Gastroesophageal sphincter (tissue), 4 donors: ENCODE data around the gene PPP1R13B. TPM values are rescaled to one million over a fixed set of nuclear protein-coding genes. Genes with fewer than 3 reads are reported as not detected.

Experiments used
- ATAC-seq: fragments of 150-250 bp; one replicate; pipeline ENCODE4 v1.9.1; 2016; ENCODE audit warnings: mild to moderate bottlenecking, moderate library complexity
- H3K27ac ChIP-seq, 4 donors: fragments of 200-600 bp; sonication (generic) in 3 of 4; 1 replicate in 3 of 4; 2 replicates in 1 of 4; pipeline ENCODE4 v1.5.1; 2016 to 2019
- H3K27me3 ChIP-seq: fragments of 200-600 bp; sonication (generic); one replicate; pipeline ENCODE4 v1.5.1; 2019
- H3K36me3 ChIP-seq, 2 donors: fragments of 200-600 bp; sonication (generic); one replicate each; pipeline ENCODE4 v1.5.1; 2019; ENCODE audit warnings: control low read depth in 1 of 2
- H3K4me1 ChIP-seq, 3 donors: fragments of 200-600 bp; sonication (generic); 1 replicate in 2 of 3; 2 replicates in 1 of 3; pipeline ENCODE4 v1.5.1; 2016 to 2019; ENCODE audit warnings: control low read depth in 2 of 3
- H3K4me3 ChIP-seq, 2 donors: fragments of 200-600 bp; sonication (generic); one replicate each; pipeline ENCODE4 v1.5.1; 2019; ENCODE audit warnings: mild to moderate bottlenecking in 1 of 2, moderate library complexity in 1 of 2
- H3K9me3 ChIP-seq, 3 donors: fragments of 200-600 bp; sonication (generic); one replicate each; pipeline ENCODE4 v1.5.1; 2017 to 2019; ENCODE audit warnings: control low read depth in 2 of 3
- CTCF ChIP-seq, 4 experiments: fragments of 200-600 bp in 2 of 4; fragments of 450-650 bp in 2 of 4; sonication (generic) in 1 of 4; IDR thresholded peaks; one replicate each; pipeline ENCODE4 v1.5.1; 2017 to 2019; ENCODE audit warnings: antibody characterized with exemption in 4 of 4, mild to moderate bottlenecking in 2 of 4, moderate library complexity in 2 of 4
- EP300 ChIP-seq: sonication (generic); formaldehyde crosslinking; IDR thresholded peaks from one replicate; pipeline ENCODE4 v1.6.1; 2017; ENCODE audit warnings: antibody characterized with exemption, mild to moderate bottlenecking
- POLR2A ChIP-seq, 2 donors: fragments of 450-650 bp; IDR thresholded peaks; one replicate each; pipeline ENCODE4 v1.6.1; 2017; ENCODE audit warnings: antibody characterized with exemption in 2 of 2, mild to moderate bottlenecking in 2 of 2, moderate library complexity in 1 of 2
- POLR2AphosphoS5 ChIP-seq: sonication (generic); formaldehyde crosslinking; IDR thresholded peaks from one replicate; pipeline ENCODE4 v1.6.1; 2017; ENCODE audit warnings: antibody characterized with exemption
- WGBS, 2 donors: methylation state at CpG; one replicate each; pipeline ENCODE4 v1.1.5; 2018; ENCODE audit warnings: low coverage in 1 of 2; 5-methylcytosine and 5-hydroxymethylcytosine counted together
- total RNA-seq, 4 donors: library from RNA; depleted of rRNA; stranded (reverse); fragments of >200 nt; gene quantifications; one replicate each; pipeline ENCODE4 v1.1.0, GENCODE V29; 2016

The PPP1R13B gene
- total RNA-seq, 4 donors from 2014 or later: 13.9 to 24.8 (median 17.5) TPM

- peaks cover 0 to 79% of the 10 kb centered on the region in 2 donors for H3K36me3 ChIP-seq
- H3K4me1 ChIP-seq: peaks cover 3 to 71% (median 37%) of the 10 kb centered on the region in 3 donors
- H3K27ac ChIP-seq: peak overlapping the region in 3 of 4 donors; percentile 66 to 77 (median 73)
- H3K27me3 ChIP-seq: no peaks in the 10 kb centered on the region
- WGBS, 2 donors: 6 to 7% methylated on average over 8 to 12 of the region's 17 CpGs
- H3K4me3 ChIP-seq: no peak overlapping the region
- no peaks in the 10 kb centered on the region for H3K9me3 ChIP-seq
- no peak for TF ChIP-seq EP300
- no peak for TF ChIP-seq CTCF (IDR thresholded peaks at IDR 0.05)
- no peak for TF ChIP-seq POLR2A (IDR thresholded peaks at IDR 0.05)
- TF ChIP-seq POLR2AphosphoS5: no peak
- peak; percentile 71 for ATAC-seq
Measured at GRCh38 chr14:103696466-103697071, 150.8 kb downstream of the PPP1R13B start.

GRCh38 chr14:103696070-103696402 is 151.3 kb downstream of the PPP1R13B start:
- 17% methylated on average over 5 of the region's 13 CpGs; no CpG with 5 or more reads in 1 of the 2 donors for WGBS, 2 donors
- H3K9me3 ChIP-seq: no peaks in the 10 kb centered on the region
- TF ChIP-seq EP300 (no peak), POLR2A (IDR thresholded peaks at IDR 0.05) (no peak), POLR2AphosphoS5 (no peak), CTCF (IDR thresholded peaks at IDR 0.05) (no peak)
- H3K4me1 ChIP-seq: peaks cover 3 to 68% (median 37%) of the 10 kb centered on the region in 3 donors
- no peak overlapping the region for H3K4me3 ChIP-seq
- ATAC-seq: no peak
- no peaks in the 10 kb centered on the region for H3K27me3 ChIP-seq
- H3K27ac ChIP-seq: peak overlapping the region in 3 of 4 donors; percentile 66 to 77 (median 73)
- peaks cover 0 to 75% of the 10 kb centered on the region in 2 donors for H3K36me3 ChIP-seq

DNA sequence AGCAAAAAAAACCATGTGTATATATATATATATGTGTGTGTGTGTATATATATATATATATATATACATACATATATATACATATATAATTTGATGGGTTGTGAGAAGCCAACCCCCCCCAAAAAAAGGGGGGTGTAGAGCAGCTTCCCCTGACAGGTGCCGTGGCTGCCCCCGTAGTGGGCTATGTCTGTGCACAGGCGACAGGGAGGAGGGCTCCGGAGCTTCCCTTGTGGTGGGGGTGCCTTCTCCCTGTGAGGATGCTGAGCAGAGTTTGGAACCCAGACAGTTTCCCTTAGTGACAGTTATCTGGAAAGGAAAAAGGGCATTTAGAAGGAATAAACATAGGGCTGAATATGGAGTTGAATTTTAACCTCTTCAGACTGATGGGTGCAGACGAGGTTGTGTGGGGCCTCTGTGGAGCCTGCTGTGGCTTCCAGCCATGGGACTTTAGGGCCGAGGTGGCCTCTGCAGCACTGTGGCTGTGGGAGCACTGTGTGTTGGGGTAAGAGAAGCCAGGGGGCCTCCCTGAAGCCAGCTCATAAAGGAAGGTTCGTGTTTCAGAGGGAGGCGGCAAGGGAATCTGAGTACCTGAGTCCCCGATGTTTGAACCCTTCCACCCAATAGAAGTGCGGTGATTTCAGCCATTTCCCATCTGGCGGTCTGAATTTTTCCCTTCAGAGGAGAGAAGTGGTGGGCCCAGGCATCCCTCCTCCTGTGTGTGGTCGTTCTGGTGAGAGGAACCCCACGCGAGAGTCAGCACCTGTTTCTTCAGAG is 151.9 kb downstream of the PPP1R13B start:
- Histone ChIP-seq H3K4me1 (peaks cover 3 to 63% (median 37%) of the 10 kb centered on the region in 3 donors), H3K36me3 (peaks cover 0 to 70% of the 10 kb centered on the region in 2 donors), H3K27ac (peak overlapping the region in 3 of 4 donors; percentile 66 to 77 (median 73)), H3K4me3 (no peak overlapping the region), H3K9me3 (no peaks in the 10 kb centered on the region), H3K27me3 (no peaks in the 10 kb centered on the region)
- WGBS, 2 donors: 45 to 56% methylated on average over 2 to 9 of the region's 14 CpGs
- no peak for TF ChIP-seq POLR2A (IDR thresholded peaks at IDR 0.05)
- no peak for TF ChIP-seq EP300
- TF ChIP-seq CTCF (IDR thresholded peaks at IDR 0.05): no peak
- no peak for TF ChIP-seq POLR2AphosphoS5
- no peak for ATAC-seq

- peaks cover 0 to 61% of the 10 kb centered on the region in 2 donors for H3K36me3 ChIP-seq
- H3K27ac ChIP-seq: peak overlapping the region in 1 of 4 donors; percentile 34
Measured at GRCh38 chr14:103694572-103695026, 152.8 kb downstream of the PPP1R13B start.

More at GRCh38 chr14:103694572-103695026, 152.8 kb downstream of the PPP1R13B start:
- Histone ChIP-seq H3K9me3 (no peaks in the 10 kb centered on the region), H3K4me3 (no peak overlapping the region), H3K27me3 (no peaks in the 10 kb centered on the region), H3K4me1 (peaks cover 3 to 63% (median 39%) of the 10 kb centered on the region in 3 donors)
- 90 to 95% methylated on average over 6 of the region's 20 CpGs for WGBS, 2 donors
- no peak for ATAC-seq
- TF ChIP-seq POLR2A (IDR thresholded peaks at IDR 0.05) (no peak), POLR2AphosphoS5 (no peak), EP300 (no peak), CTCF (IDR thresholded peaks at IDR 0.05) (no peak)
